Measurements from ENCODE around the gene TEDDM1. TPM values are rescaled to one million over a fixed set of nuclear protein-coding genes. Genes with fewer than 3 reads are reported as not detected.

TEDDM1 gene
- total RNA-seq, 1 experiment from 2014 or later = not detected

GRCh38 chr1:182376936-182377574 lies 23.4 kb downstream of the TEDDM1 start (continued):
- TF ChIP-seq ZNF532 (CRISPR knock-in tag; IDR thresholded peaks at IDR 0.05; ENCODE audit: borderline replicate concordance) (no peak), GRHL2 (CRISPR knock-in tag; IDR thresholded peaks at IDR 0.05; ENCODE audit: insufficient replicate concordance, severe bottlenecking) (no peak), FOXK1 (CRISPR knock-in tag; IDR thresholded peaks at IDR 0.05) (no peak), TP53 (CRISPR knock-in tag; IDR thresholded peaks at IDR 0.05) (no peak)

GRCh38 chr1:182374101-182374834 lies 26.2 kb downstream of the TEDDM1 start:
- no peaks in the 10 kb centered on the region for H3K4me1 Mint-ChIP-seq
- DNase-seq (ENCODE audit: low spot score) (no peak), ATAC-seq (no peak)
- ChIA-PET CTCF (no interaction called here), POLR2A (no interaction called here)
- TF ChIP-seq NFE2L1 (CRISPR knock-in tag; IDR thresholded peaks at IDR 0.05) = no peak
- no peaks in the 10 kb centered on the region for H3K9me3 Mint-ChIP-seq
- H3K36me3 Mint-ChIP-seq = no peaks in the 10 kb centered on the region
- H3K27me3 Mint-ChIP-seq (ENCODE audit: low read depth) = no peaks in the 10 kb centered on the region
- H3K4me3 Mint-ChIP-seq = no peak overlapping the region
- H3K27ac Mint-ChIP-seq = no peak overlapping the region

GRCh38 chr1:182370532-182370931 lies 29.9 kb downstream of the TEDDM1 start:
- peaks cover 8% of the 10 kb centered on the region; the same call in 1 of the 2 replicates for H3K9me3 Mint-ChIP-seq
- POLR2A ChIA-PET = no interaction called here
- ATAC-seq (no peak), DNase-seq (ENCODE audit: low spot score) (no peak)
- CTCF ChIA-PET = interaction anchor here (1.1 kb wide), 1 partner anchor 10 kb away, joined by 3 read pairs; no protein-coding TSS in a partner anchor
- no peak overlapping the region for H3K27ac Mint-ChIP-seq
- no peak overlapping the region for H3K4me3 Mint-ChIP-seq
- H3K36me3 Mint-ChIP-seq = no peaks in the 10 kb centered on the region
- H3K27me3 Mint-ChIP-seq (ENCODE audit: low read depth) = no peaks in the 10 kb centered on the region
- TF ChIP-seq USF2 (CRISPR knock-in tag; IDR thresholded peaks at IDR 0.05) (no peak), NR1H2 (CRISPR knock-in tag; IDR thresholded peaks at IDR 0.05) (no peak), USF1 (CRISPR knock-in tag; IDR thresholded peaks at IDR 0.05) (no peak), ZNF317 (CRISPR knock-in tag; IDR thresholded peaks at IDR 0.05; ENCODE audit: borderline replicate concordance, low read depth) (no peak)
- no peaks in the 10 kb centered on the region for H3K4me1 Mint-ChIP-seq

- ChIA-PET POLR2A (no interaction called here), CTCF (no interaction called here)
- H3K9me3 Mint-ChIP-seq = peaks cover 8% of the 10 kb centered on the region; the same call in 1 of the 2 replicates
- H3K36me3 Mint-ChIP-seq = no peaks in the 10 kb centered on the region
- no peaks in the 10 kb centered on the region for H3K4me1 Mint-ChIP-seq
- H3K4me3 Mint-ChIP-seq = no peak overlapping the region
- H3K27ac Mint-ChIP-seq = no peak overlapping the region
- ATAC-seq (no peak), DNase-seq (ENCODE audit: low spot score) (no peak)
- no peaks in the 10 kb centered on the region for H3K27me3 Mint-ChIP-seq (ENCODE audit: low read depth)
- TF ChIP-seq USF2 (CRISPR knock-in tag; IDR thresholded peaks at IDR 0.05) (no peak), CREM (CRISPR knock-in tag; IDR thresholded peaks at IDR 0.05) (no peak), ZNF425 (CRISPR knock-in tag; conservative IDR thresholded peaks at IDR 0.05) (no peak), MLX (CRISPR knock-in tag; IDR thresholded peaks at IDR 0.05) (no peak), OVOL2 (CRISPR knock-in tag; IDR thresholded peaks at IDR 0.05; ENCODE audit: borderline replicate concordance) (no peak), JAZF1 (CRISPR knock-in tag; IDR thresholded peaks at IDR 0.05) (no peak), ZNF263 (CRISPR knock-in tag; IDR thresholded peaks at IDR 0.05; ENCODE audit: low read depth) (no peak), GTF2I (CRISPR knock-in tag; conservative IDR thresholded peaks at IDR 0.05) (no peak), E2F1 (CRISPR knock-in tag; IDR thresholded peaks at IDR 0.05) (no peak)
Observed at GRCh38 chr1:182368903-182369302, 31.6 kb downstream of the TEDDM1 start.

All from WTC11 (cell line).